Measurements from ENCODE around the gene NTM.

The NTM gene

DNA sequence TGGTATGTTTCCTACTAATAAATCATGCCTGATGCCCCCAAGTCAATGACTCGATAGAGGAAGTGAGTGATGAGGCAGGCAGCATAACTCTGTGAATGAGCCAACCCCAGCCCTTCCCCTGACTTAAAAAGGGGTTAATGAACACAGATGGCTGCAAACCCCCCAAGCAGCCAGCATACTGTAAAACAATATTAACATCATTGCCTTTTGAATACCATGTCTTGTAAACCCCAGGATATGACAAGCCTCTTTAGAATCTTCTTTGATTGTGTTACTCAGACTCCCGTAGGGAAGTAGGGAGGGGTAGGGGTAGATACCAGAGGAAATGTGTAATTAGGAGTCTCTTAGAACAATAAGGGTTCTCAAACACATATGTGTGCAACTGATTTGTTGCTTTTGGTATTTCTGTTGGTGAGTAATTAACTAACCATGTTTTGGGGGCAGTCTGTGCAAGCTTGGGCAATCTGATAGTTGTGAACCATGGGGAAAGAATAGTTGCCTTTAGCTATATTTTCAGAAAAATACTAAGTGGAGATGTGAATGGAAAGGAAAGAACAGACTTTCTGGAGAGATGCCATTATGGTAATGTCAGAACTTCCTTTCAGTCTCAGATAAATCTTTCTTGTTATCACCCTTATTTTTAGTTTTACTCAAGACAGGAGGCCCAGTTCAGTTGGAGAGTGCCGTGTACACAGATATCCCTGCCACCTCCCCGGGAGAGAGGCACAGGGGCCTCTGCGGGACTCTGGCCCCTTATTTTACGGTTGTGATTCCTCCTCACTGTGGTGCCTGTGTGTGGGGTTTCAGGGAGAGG lies 701.8 kb downstream of the NTM start:
- peak; percentile 97 for DNase-seq (ENCODE audit: low read depth)
- peak overlapping the region; percentile 22 for H3K4me3 ChIP-seq (ENCODE audit: low read depth, low read length)

DNA sequence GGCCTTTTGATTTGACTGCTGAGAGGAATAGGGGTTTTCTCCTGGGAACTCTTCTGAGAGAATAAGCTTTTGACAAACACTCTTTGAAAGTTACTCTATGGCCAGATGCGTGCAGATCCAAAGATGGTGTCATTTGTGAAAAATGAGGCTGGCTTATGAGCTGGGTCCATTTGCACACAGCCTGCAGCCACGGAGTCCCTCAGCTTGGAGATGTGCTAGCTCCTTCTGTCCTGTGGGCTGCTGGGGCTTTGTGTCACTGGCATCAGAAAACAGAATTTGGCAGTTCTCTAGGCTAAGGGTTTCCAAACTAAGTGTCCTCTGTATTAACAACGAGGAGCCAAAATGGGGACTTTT lies 702.4 kb downstream of the NTM start:
- peak overlapping the region; percentile 22 for H3K4me3 ChIP-seq (ENCODE audit: low read depth, low read length)

DNA sequence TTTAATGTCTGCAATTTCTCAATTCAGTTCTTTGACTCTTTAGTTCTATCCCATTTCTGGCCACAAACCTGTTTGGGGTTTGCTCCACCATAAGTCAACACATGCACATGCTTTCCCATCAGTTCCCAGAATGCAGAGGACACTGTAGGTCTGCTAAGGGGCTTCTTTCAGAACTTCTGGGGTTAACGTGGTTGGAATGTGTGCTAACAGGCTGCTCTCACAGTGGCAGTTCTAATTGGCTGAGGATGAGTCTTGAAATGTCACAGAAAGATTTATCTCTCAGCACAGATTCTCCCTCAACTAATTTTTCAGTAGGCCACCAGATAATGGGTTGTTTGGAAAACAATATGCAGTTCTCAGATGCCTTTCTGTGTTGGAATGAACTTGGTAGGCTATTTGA lies 703.4 kb downstream of the NTM start:
- DNase-seq (ENCODE audit: low read depth), result no peak
- no peak overlapping the region for H3K4me3 ChIP-seq (ENCODE audit: low read depth, low read length)

More for the DNA sequence above, 702.4 kb downstream of the NTM start:
- DNase-seq (ENCODE audit: low read depth), result no peak

DNA sequence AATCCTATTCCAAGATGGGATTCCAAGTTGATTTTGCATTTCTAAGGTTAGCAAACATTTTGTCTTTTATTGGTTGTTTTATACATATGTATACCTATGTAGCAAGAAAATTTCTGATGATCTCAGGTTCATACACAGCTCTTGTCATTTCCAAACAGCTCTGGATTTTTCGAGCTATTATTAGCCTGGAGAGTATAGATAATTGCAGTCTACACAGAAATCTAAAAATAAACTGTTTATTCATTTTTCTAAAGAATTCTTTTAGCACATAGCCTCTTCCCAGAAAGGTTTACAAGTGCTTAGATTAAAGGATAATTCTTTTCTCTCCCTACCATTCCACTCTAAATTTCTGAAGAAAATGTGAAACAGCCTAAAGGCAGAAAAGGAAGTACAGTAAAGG lies 705.0 kb downstream of the NTM start:
- no peak for DNase-seq (ENCODE audit: low read depth)
- H3K4me3 ChIP-seq (ENCODE audit: low read depth, low read length), result no peak overlapping the region

DNA sequence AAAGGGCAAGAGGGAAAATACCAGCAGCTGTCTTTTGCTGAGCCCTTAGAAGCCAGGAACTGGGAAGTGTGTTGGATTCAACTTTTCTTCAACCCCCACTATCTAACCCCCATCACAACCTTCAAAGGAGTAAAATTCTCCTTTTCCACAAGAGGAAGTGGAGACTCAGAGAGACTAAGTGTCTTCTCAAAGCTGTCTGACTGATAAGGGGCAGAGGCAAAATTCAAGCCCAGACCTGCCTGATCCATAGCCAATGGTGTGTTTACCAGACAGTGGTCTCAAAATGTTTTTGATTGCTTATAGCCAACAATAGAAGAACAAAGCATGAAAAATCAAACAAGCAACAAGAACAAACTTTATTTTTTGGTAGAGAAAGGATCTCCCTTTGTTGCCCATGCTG lies 707.0 kb downstream of the NTM start:
- H3K4me3 ChIP-seq (ENCODE audit: low read depth, low read length), result no peak overlapping the region
- DNase-seq (ENCODE audit: low read depth), result no peak

DNA sequence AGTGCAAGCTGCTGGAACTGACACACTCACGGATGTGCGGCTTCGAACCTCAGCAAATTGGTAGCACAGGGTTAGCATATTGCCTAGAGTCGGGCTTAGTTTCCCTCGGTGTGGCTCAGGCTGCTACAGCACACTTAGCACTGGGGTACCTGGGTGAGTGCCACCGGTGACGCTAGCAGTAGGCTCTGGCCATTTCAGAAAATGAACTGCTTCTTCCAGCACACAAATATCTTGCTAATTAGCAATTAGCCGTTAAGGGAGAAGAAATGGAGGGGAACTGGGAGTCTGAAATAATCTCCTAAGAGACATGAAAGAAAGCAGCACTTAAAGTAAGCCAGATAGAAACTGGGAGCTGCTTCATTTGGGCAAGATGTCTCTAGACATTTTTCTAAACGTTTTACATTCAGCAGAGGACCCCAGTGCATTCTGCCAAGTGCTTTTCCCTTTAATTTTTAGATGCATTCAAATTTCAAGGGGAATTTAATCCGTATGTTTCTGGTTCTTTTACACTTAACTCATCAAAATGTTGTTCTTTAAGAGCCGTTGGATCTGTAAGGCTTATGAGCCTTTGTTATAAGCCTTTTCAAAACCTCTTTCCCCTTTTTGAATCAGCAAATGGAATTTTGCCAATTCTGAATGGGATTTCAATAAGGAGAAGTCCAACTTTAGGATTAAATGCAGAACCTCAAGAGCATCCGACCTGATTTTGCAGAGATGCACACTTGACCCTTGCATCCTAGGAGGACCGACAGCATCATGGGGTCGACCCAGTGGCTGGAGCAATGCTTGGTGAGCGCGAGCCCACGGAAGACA lies 708.1 kb downstream of the NTM start:
- H3K4me3 ChIP-seq (ENCODE audit: low read depth, low read length), result no peak overlapping the region
- no peak for DNase-seq (ENCODE audit: low read depth)

DNA sequence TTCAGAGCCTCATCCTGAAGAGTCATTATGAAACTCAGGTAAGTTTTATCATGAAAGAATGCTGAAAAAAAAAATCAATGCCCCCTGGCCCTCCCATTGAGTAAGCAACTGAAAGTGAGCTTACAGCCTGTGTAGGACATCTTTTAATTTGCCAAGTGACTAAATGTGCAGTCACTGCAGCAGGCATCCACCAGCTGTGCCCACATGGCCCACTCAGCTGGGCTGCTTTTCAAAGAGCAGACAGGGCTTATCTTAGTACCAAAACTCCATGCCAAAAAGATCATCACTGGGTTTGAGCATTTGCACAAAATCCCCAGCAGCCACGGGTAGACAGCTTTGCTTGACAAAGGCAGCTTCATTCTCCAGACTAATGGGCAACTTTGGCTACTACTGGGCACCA lies 709.7 kb downstream of the NTM start:
- DNase-seq (ENCODE audit: low read depth), result no peak

DNA sequence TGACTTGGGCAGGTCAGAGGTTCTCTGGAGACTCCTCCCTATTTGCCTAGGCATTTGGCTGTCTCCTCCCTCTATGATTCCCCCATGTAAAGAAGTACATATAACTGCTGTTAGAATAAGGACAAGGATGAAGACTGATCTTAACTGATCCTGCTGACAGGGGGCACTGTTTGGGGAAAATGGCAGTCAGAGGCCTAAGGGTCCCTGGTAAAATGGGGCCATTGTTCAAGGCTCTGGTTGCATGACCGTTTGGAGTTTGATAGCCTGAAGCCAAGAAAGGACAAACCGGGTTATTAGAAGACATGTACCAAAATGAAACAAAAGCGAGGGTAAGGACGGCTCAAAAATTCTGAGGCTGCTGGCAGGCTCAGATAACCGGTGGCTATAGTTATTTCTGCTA lies 712.2 kb downstream of the NTM start:
- no peak for DNase-seq (ENCODE audit: low read depth)
- H3K4me3 ChIP-seq (ENCODE audit: low read depth, low read length), result no peak overlapping the region

More for the DNA sequence above, 709.7 kb downstream of the NTM start:
- no peak overlapping the region for H3K4me3 ChIP-seq (ENCODE audit: low read depth, low read length)

DNA sequence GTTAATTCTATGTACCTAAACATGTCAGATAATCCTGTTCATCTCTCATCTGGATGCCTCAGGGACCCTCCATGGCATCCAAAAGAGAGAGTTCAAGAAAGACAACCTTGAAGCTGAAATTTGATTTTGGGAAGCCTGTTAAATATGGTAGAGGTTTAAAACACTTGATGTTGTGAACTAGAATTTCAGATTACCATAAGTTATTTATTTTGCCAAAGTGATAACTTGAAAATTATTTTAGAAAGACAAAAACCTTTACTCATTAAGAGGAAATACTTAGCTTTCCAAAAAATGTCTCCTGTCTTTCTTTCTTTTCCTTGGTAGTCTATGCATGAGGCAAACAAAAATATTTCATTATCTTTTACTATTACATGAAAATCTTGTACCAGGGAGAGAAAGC lies 714.0 kb downstream of the NTM start:
- no peak overlapping the region for H3K4me3 ChIP-seq (ENCODE audit: low read depth, low read length)
- no peak for DNase-seq (ENCODE audit: low read depth)

DNA sequence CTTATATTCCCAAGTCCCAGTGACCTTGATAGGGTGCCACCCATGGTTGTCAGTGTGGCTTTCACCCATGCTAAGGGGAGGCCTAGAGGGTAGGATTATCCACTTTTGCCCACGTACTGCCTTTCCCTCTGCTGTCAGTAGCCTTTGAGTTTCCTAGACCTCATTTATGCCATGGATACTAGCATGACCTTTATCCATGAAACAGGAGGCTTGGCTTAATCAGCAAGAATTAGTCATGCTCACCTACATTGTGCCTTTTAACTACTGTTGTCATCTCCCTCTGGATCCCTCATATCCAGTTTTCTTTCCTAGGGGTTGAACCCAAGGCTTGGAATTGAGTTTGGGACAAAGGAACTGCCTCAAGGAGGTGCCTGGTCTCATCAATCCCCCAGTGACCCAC lies 716.7 kb downstream of the NTM start:
- DNase-seq (ENCODE audit: low read depth), result no peak
- H3K4me3 ChIP-seq (ENCODE audit: low read depth, low read length), result no peak overlapping the region

DNA sequence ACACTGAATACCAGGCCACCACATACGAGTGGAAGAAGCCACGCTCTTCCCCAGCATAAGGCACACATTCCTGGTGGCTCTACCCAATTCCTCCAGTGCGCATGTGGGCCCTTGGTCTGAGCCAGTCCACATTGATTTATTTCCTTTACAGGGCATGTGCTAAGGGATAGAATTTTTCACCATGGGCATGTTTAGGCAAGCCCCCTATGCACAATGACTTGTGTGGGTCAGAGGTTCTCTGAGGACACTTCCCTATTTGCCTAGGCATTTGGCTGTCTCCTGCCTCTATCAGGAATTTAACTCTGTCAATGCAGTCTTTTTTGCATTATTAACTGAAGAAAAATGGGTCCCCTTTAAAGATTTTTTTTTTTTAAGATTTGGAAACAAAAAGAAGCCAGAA lies 718.1 kb downstream of the NTM start:
- H3K4me3 ChIP-seq (ENCODE audit: low read depth, low read length), result no peak overlapping the region
- DNase-seq (ENCODE audit: low read depth), result no peak

DNA sequence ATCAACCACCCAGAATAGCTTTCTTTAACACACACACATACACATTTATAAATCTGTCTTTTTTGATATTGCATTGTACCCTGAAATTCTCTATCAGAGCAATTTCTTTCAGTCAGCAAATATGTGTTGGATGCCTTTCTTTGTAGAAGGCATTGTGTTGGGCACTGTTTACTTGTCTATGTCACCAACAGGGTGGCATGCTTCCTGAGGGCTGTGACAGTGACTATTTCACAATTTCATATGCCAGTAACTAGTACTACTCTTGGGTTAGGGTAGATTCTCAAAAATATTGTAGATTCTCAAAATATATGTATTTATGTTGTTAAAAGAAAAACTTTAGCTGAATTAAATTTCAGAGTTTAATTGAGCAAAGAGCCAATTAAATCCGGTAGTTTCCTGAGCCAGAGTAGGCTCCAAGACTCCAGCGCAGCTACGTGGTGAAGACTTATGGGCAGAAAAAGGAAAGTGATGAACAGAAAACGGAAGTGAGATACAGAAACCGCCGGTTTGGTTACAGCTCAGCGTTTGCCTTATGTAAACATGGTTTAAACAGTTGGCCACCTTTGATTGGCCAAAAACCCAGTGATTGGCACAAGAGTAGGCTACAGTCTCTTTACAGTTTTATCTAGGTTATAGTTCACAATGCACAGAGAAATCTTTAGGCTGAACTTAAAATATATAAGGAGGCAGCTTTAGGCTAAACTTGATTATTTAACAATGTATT lies 723.3 kb downstream of the NTM start:
- no peak for DNase-seq (ENCODE audit: low read depth)
- H3K4me3 ChIP-seq (ENCODE audit: low read depth, low read length), result no peak overlapping the region

DNA sequence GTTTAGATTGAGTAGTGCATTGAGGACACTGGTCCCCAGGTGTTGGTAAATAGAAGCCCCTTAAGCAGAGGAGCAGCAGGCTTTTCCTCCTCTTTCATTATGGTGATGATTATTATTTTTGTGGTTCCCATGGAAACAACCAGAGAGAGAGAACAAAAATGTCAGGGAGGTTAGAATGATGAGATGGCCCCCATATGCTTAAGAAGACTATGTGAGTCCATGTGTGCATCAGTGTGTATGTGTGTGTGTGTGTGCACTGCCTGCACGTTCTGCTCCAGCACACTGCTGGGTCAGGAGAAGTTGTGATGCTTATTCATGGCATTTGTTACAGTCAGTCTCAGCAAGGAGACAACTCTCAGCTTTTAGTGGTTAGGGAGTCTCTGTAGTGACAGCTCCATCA lies 724.2 kb downstream of the NTM start:
- no peak overlapping the region for H3K4me3 ChIP-seq (ENCODE audit: low read depth, low read length)
- DNase-seq (ENCODE audit: low read depth), result no peak

DNA sequence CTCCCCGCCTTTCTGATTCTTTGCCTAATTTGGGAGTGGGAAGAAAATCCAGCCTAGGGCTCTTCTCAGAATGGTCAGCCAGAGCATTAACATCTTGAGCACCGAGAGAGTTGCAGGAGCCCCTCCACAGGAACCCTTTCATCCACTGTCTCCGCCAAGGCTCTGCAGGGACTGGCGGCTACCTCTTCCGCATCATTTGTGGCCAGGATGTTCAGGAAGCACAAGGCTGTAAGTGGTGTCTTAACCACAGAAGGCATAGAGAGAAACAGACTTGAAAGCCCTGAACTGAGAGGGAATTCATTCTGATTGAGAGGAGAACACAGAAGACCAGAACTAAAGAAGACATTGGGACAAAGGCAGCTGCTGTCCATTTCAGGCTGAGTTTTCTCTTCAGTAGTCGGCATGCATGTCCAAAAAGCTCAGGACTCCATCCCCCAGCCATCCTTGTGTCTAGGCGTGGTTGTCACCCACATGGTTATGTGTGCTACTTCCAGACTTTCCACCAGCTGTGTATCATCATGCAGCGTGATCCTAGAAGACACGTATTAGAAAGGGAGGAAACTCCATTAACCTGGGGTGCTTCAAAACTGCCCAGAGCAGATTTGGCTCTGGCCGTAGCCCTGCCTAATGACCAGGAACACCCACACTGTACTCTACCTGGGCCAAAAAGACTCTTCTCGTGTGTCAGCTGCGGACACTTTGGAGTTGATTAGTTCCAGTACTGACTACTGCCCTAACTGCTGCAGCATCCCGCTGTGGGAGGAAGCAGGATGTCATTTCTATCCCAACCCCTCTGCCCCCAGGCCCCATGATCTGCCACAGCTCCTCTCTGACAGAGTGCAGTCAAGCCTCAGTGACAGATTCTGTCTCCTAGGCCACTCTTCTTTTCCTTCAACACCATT lies 725.1 kb downstream of the NTM start:
- H3K4me3 ChIP-seq (ENCODE audit: low read depth, low read length), result no peak overlapping the region
- no peak for DNase-seq (ENCODE audit: low read depth)

DNA sequence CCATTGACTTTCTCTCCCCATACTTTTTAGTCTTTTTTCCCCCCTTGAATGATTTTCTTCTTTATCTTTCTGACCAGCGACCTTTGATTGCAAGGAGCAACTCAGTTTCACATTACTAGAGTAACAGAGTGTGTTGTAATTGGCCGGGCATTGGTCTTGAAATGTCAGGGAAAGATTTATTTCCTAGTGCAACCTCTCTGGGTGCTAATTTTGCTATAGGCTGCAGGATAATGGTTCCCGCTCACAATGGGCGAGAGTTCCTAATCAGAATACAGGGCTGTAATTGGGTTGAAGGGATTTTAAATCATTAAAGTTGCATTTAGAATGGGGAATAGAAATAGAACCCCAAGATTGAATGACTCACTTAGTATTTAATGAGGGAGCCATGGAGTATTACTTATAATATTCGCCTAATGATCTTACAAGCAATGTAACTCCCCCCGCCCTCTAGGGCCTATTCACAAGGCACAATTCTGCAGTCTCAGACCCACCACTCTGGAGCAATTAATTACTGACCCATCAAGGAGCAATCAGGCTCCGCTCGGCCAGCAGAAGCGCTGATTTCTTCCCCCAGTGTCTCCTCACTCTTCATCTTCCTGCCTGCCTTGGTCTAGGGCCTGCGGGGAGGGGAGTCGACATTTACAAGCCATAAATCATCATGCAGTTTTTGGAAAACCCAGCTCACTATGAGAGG lies 725.9 kb downstream of the NTM start:
- no peak for DNase-seq (ENCODE audit: low read depth)
- no peak overlapping the region for H3K4me3 ChIP-seq (ENCODE audit: low read depth, low read length)

DNA sequence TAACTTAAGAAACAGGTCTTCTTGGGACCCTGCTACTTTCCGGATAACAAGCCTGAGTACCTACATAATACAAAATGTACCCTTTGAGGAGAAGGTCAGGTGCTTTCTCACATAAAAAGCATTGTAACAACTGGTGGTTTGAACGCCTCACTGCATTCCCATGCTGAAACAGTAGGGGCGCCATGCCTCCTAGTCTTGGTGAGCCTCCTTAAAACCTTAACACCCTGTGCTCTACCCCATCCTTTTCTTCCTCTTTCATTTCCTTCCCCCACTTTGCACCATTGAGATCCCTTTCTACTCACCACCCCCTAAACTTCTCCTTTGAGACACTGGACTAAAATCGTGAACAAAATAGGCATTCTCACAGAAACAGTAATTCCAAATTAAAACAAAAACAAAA lies 729.3 kb downstream of the NTM start:
- H3K4me3 ChIP-seq (ENCODE audit: low read depth, low read length), result no peak overlapping the region
- DNase-seq (ENCODE audit: low read depth), result no peak

DNA sequence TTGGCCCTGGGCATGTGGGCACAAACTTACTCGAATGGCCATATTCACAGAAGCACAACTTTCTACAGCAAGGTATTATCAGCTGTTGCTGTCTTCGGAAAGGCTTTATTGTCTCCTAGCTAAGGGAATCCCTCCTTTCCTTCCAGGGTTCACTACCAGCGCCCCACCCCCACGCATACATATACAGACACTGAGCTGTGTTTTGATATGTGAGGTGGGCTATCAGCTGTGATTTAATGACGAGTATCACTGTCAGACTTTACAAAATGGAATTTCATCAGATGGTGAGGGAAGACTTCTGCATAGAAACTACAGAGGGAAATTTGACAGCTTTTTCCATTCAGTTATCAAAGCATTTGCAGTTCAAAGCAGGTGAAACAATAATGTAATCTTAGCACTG lies 730.2 kb downstream of the NTM start:
- no peak for DNase-seq (ENCODE audit: low read depth)
- H3K4me3 ChIP-seq (ENCODE audit: low read depth, low read length), result no peak overlapping the region

DNA sequence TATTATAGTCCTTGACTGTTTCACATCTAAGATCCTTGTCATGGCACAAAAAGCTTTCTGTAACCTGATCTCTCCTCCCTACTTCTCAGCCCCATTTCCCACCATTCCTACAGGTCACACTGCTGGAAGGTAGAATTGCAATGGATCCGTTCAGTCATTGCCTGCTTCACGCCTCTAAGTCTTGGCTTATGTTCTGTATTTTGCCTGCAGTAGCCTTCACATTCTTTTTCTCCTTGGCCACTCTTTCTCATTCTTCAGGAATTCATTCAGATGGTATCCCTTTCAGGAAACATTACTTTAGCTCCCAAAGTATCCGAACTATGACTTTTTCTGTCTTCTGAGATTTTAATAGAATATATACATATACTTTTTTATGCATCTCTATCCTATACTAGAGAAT lies 731.5 kb downstream of the NTM start:
- no peak for DNase-seq (ENCODE audit: low read depth)
- no peak overlapping the region for H3K4me3 ChIP-seq (ENCODE audit: low read depth, low read length)

DNA sequence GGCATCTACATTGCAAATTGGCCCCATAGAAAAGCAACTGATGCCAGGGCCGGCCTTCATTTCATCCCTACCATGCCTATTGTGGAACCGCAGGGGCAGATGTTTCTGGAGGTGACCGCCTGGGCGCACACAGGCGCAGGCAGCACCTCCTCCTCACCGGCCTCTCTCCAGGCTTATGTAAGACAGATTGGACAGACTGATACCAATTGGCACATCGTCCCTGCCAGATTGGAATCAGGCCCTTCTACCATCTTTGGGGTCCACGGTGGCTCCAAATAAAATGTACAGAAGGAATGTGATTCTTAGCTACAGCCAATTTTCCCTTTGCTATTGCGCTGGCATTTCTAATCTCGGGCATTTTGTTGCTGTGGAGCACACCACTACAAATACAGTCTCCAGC lies 732.6 kb downstream of the NTM start:
- no peak for DNase-seq (ENCODE audit: low read depth)
- no peak overlapping the region for H3K4me3 ChIP-seq (ENCODE audit: low read depth, low read length)

Data from skeletal muscle cell (primary cell).